SU-DHL-6 (cell line): ENCODE results near the gene HES4.

ENCODE experiments used
- H2AFZ ChIP-seq: fragments of 200-600 bp; sonication (generic); 2 replicates; pipeline ENCODE4 v1.6.1; 2014; ENCODE audit warnings: low read depth, mild to moderate bottlenecking, moderate library complexity, mixed read lengths, antibody characterized with exemption, low read length; ENCODE audit not compliant: severe bottlenecking
- H3F3A ChIP-seq: fragments of 200-600 bp; shearing (Covaris generic); 2 replicates; pipeline ENCODE4 v1.6.0; 2016; ENCODE audit warnings: antibody characterized with exemption, mild to moderate bottlenecking; ENCODE audit not compliant: insufficient read depth
- H3K27ac ChIP-seq: fragments of 200-600 bp; sonication (generic); 2 replicates; pipeline ENCODE4 v1.5.1; 2016; ENCODE audit warnings: low read depth, mild to moderate bottlenecking, low read length, moderate library complexity, mixed read lengths
- H3K27me3 ChIP-seq: fragments of 200-600 bp; sonication (generic), shearing (Covaris generic); 2 replicates; pipeline ENCODE4 v1.6.0; 2014; ENCODE audit warnings: mild to moderate bottlenecking, low read length
- H3K36me3 ChIP-seq: fragments of 200-600 bp; sonication (generic); 2 replicates; pipeline ENCODE4 v1.6.1; 2014; ENCODE audit warnings: mild to moderate bottlenecking, low read length, mixed read lengths
- H3K4me2 ChIP-seq: fragments of 300-600, 200-600 bp; shearing (Covaris generic), sonication (generic); 2 replicates; pipeline ENCODE4 v1.6.0; 2014; ENCODE audit warnings: low read length, low read depth, mild to moderate bottlenecking; ENCODE audit not compliant: poor library complexity, severe bottlenecking
- H3K4me3 ChIP-seq: fragments of 200-600 bp; sonication (generic); 2 replicates; pipeline ENCODE4 v1.5.1; 2014; ENCODE audit warnings: antibody characterized with exemption, low read length, mild to moderate bottlenecking, mixed read lengths; ENCODE audit not compliant: insufficient read depth, poor library complexity, severe bottlenecking
- H3K79me2 ChIP-seq: fragments of 200-600 bp; sonication (generic); 2 replicates; pipeline ENCODE4 v1.6.1; 2014; ENCODE audit warnings: mild to moderate bottlenecking, low read length, moderate library complexity; ENCODE audit not compliant: insufficient read depth
- H3K9ac ChIP-seq: fragments of 200-600 bp; sonication (generic); 2 replicates; pipeline ENCODE4 v1.7.0; 2014; ENCODE audit warnings: mild to moderate bottlenecking, low read length
- H3K9me2 ChIP-seq: fragments of 200-600 bp; sonication (generic); replicated peaks from 2 replicates; pipeline ENCODE4 v1.6.1; 2014; ENCODE audit warnings: low read length; ENCODE audit not compliant: insufficient read depth
- H3K9me3 ChIP-seq: fragments of 200-600 bp; sonication (generic); 2 replicates; pipeline ENCODE4 v1.6.1; 2014; ENCODE audit warnings: low read length, mixed read lengths; ENCODE audit not compliant: insufficient read depth
- H4K20me1 ChIP-seq: fragments of 200-600 bp; sonication (generic); 2 replicates; pipeline ENCODE4 v1.6.1; 2014; ENCODE audit warnings: low read depth, mild to moderate bottlenecking, antibody characterized with exemption, low read length, moderate library complexity, mixed read lengths
- EZH2phosphoT487 ChIP-seq: fragments of 200-600 bp; sonication (generic), shearing (Covaris generic); conservative IDR thresholded peaks from 2 replicates; pipeline ENCODE4 v1.6.1; 2018; ENCODE audit warnings: mild to moderate bottlenecking, antibody characterized with exemption, low read length, moderate library complexity, mixed read lengths
- TF ChIP-seq, protein P1 (sequence below): fragments of 200-600 bp; sonication (generic); IDR thresholded peaks from one replicate; pipeline ENCODE4 v1.5.1; 2017; ENCODE audit warnings: antibody characterized with exemption, mild to moderate bottlenecking, low read length, moderate library complexity; ENCODE audit not compliant: insufficient read depth, poor library complexity, severe bottlenecking

Gene HES4

DNA sequence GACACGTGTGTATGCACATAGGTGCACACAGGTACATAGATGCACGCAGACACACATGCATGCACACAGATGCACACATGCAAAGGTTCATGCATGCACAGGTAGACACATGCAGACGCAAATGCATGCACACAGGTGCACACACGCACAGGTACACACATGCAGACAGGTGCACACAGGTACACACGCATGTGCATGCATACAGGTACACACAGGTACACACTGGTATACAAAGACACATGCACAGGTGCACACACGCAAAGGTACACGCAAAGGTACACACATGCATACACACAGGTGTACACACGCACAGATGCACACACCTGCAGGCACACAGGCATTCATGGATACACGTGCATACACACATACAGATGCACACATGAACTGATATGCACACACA, 49.6 kb downstream of the HES4 start:
- no peak for TF ChIP-seq EZH2phosphoT487
- TF ChIP-seq, protein P1, sequence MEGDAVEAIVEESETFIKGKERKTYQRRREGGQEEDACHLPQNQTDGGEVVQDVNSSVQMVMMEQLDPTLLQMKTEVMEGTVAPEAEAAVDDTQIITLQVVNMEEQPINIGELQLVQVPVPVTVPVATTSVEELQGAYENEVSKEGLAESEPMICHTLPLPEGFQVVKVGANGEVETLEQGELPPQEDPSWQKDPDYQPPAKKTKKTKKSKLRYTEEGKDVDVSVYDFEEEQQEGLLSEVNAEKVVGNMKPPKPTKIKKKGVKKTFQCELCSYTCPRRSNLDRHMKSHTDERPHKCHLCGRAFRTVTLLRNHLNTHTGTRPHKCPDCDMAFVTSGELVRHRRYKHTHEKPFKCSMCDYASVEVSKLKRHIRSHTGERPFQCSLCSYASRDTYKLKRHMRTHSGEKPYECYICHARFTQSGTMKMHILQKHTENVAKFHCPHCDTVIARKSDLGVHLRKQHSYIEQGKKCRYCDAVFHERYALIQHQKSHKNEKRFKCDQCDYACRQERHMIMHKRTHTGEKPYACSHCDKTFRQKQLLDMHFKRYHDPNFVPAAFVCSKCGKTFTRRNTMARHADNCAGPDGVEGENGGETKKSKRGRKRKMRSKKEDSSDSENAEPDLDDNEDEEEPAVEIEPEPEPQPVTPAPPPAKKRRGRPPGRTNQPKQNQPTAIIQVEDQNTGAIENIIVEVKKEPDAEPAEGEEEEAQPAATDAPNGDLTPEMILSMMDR: no peak
- H3K9me2 ChIP-seq: no peaks in the 10 kb centered on the region
- H3K9ac ChIP-seq: no peak overlapping the region
- no peaks in the 10 kb centered on the region for H3K79me2 ChIP-seq
- H3K4me2 ChIP-seq: no peak overlapping the region
- H2AFZ ChIP-seq: no peak overlapping the region
- H3K27me3 ChIP-seq: no peaks in the 10 kb centered on the region
- H4K20me1 ChIP-seq: no peaks in the 10 kb centered on the region
- no peaks in the 10 kb centered on the region for H3K9me3 ChIP-seq
- no peaks in the 10 kb centered on the region; the same call in 1 of the 2 replicates for H3K36me3 ChIP-seq
- no peaks in the 10 kb centered on the region for H3F3A ChIP-seq
- H3K27ac ChIP-seq: no peak overlapping the region
- no peak overlapping the region for H3K4me3 ChIP-seq
